K562 (cell line): ENCODE data around the gene USH1G. TPM values are rescaled to one million over a fixed set of nuclear protein-coding genes. Genes with fewer than 3 reads are reported as not detected.

ENCODE experiments used
- ATAC-seq: fragments of 200-7000 bp; cut with Tn5 transposase; 3 replicates; pipeline ENCODE4 v1.9.1; 2020; ENCODE audit warnings: moderate library complexity
- BruUV-seq: library from RNA; stranded (reverse); fragments of 400-500 nt; replicated peaks from 2 replicates; lab custom pipeline; 2021; lab: Mats Ljungman, UMichigan
- CTCF ChIA-PET: fragments of 300-600 bp; formaldehyde crosslinking; extraction: SDS; loops from one replicate; lab custom pipeline; 2021; ENCODE audit warnings: low intra/inter-chr PET ratio; lab: Yijun Ruan, JAX
- POLR2A ChIA-PET: fragments of 300-600, 350-650 bp; sonication (Branson Sonifier 250); formaldehyde crosslinking; extraction: SDS; loops from one replicate; lab custom pipeline; 2021; ENCODE audit warnings: antibody characterized with exemption, inconsistent platforms; lab: Yijun Ruan, JAX
- DNase-seq, 4 experiments: peaks; one replicate each; pipeline versions ENCODE4 v3.0.0 to v3.0.0-alpha.2; 2011 to 2018; ENCODE audit warnings: low spot score in 3 of 4, mixed read lengths in 3 of 4; ENCODE audit errors: extremely low read depth in 1 of 4
- FAIRE-seq: peaks from 2 replicates; lab custom pipeline; 2011; peaks lifted over from hg19 to GRCh38; lab: Jason Lieb, UNC
- H2AFZ ChIP-seq: 2 replicates; pipeline ENCODE4 v1.6.0; 2011; ENCODE audit warnings: low read depth, low read length, control low read depth, inconsistent platforms
- H3K27ac ChIP-seq: fragments of 200-600 bp; 3 replicates; pipeline ENCODE4 v1.8.0; 2011; ENCODE audit warnings: low read depth, mild to moderate bottlenecking, control low read depth, inconsistent platforms, low read length, moderate library complexity, mixed read lengths; ENCODE audit errors: extremely low read depth
- H3K27me3 ChIP-seq, 2 experiments: fragments of 300-600 bp in 1 of 2; 2 replicates in 1 of 2; 3 replicates in 1 of 2; pipeline versions ENCODE4 v1.6.0 to v1.8.0; 2011; ENCODE audit warnings: inconsistent platforms in 2 of 2, low read length in 2 of 2, mild to moderate bottlenecking in 1 of 2, mixed read lengths in 1 of 2, moderate library complexity in 1 of 2; ENCODE audit not compliant: control insufficient read depth in 2 of 2, insufficient read depth in 2 of 2
- H3K36me3 ChIP-seq: fragments of 300-600 bp; 3 replicates; pipeline ENCODE4 v1.8.0; 2011; ENCODE audit warnings: mild to moderate bottlenecking, low read length, inconsistent platforms; ENCODE audit not compliant: control insufficient read depth, insufficient read depth
- H3K4me1 ChIP-seq, 2 experiments: fragments of 200-600 bp in 1 of 2; replicated peaks in 1 of 2; 2 replicates in 1 of 2; 3 replicates in 1 of 2; pipeline versions ENCODE4 v1.5.1 to v1.8.0; 2011; ENCODE audit warnings: inconsistent platforms in 2 of 2, low read length in 2 of 2, mild to moderate bottlenecking in 1 of 2, mixed read lengths in 1 of 2, moderate library complexity in 1 of 2; ENCODE audit not compliant: control insufficient read depth in 2 of 2, insufficient read depth in 2 of 2
- H3K4me2 ChIP-seq: 2 replicates; pipeline ENCODE4 v1.6.1; 2011; ENCODE audit warnings: low read length, control low read depth, inconsistent platforms, mixed read lengths; ENCODE audit not compliant: insufficient read depth
- H3K4me3 ChIP-seq: fragments of 200-600 bp; sonication (generic), shearing (Covaris generic); 2 replicates; pipeline ENCODE4 v1.5.1; 2016; ENCODE audit warnings: control low read depth, inconsistent platforms
- H3K79me2 ChIP-seq: fragments of 200-600 bp; 3 replicates; pipeline ENCODE4 v1.8.0; 2011; ENCODE audit warnings: low read length, inconsistent platforms; ENCODE audit not compliant: control insufficient read depth, insufficient read depth
- H3K9ac ChIP-seq, 2 experiments: 2 replicates each; pipeline versions ENCODE4 v1.6.0 to v1.6.1; 2011; ENCODE audit warnings: low read depth in 2 of 2, low read length in 2 of 2, control low read depth in 1 of 2, inconsistent platforms in 1 of 2, mild to moderate bottlenecking in 1 of 2, mixed read lengths in 1 of 2; ENCODE audit not compliant: insufficient read depth in 1 of 2
- H3K9me1 ChIP-seq: one replicate; pipeline ENCODE4 v1.6.0; 2011; ENCODE audit warnings: inconsistent platforms, mild to moderate bottlenecking, low read length, moderate library complexity; ENCODE audit not compliant: control insufficient read depth, insufficient read depth
- H3K9me3 ChIP-seq: replicated peaks from 2 replicates; pipeline ENCODE4 v1.5.1; 2011; ENCODE audit warnings: low read depth, low read length, inconsistent platforms; ENCODE audit not compliant: control insufficient read depth, insufficient read depth
- H4K20me1 ChIP-seq: replicated peaks from 2 replicates; pipeline ENCODE4 v1.6.1; 2011; ENCODE audit warnings: low read length, inconsistent platforms, mixed read lengths; ENCODE audit not compliant: control insufficient read depth, insufficient read depth
- BCOR ChIP-seq: fragments of 450-650 bp; IDR thresholded peaks from 2 replicates; pipeline ENCODE4 v1.6.1; 2016
- BMI1 ChIP-seq: fragments of 150-350 bp; IDR thresholded peaks from 2 replicates; pipeline ENCODE4 v1.6.1; 2014; ENCODE audit warnings: low read length
- CBFB ChIP-seq: sonication (generic); formaldehyde crosslinking; IDR thresholded peaks from 2 replicates; pipeline ENCODE4 v1.4.0; 2020; ENCODE audit warnings: mild to moderate bottlenecking, missing genetic modification reagents
- DDX20 ChIP-seq: fragments of 450-650 bp; IDR thresholded peaks from 2 replicates; pipeline ENCODE4 v1.6.1; 2016; ENCODE audit warnings: missing genetic modification characterization, low read depth, mild to moderate bottlenecking, missing compliant biosample characterization, moderate library complexity
- ELF1 ChIP-seq: fragments of 200-800 bp; sonication (Bioruptor generic); IDR thresholded peaks from 2 replicates; pipeline ENCODE4 v1.6.1; 2016; ENCODE audit warnings: missing genetic modification characterization, missing compliant biosample characterization
- ESRRB ChIP-seq: fragments of 250-450 bp; sonication (Bioruptor Pico); IDR thresholded peaks from 2 replicates; pipeline ENCODE4 v1.5.0; 2020; ENCODE audit warnings: mild to moderate bottlenecking, moderate library complexity, borderline replicate concordance
- NR2C2 ChIP-seq, 2 experiments: fragments of 200-800 bp in 1 of 2; sonication (Bioruptor generic) in 1 of 2; sonication (generic) in 1 of 2; formaldehyde crosslinking in 1 of 2; IDR thresholded peaks; 2 replicates each; pipeline versions ENCODE4 v1.6.1 to v1.8.0; 2016 to 2022; ENCODE audit warnings: mild to moderate bottlenecking in 1 of 2, missing compliant biosample characterization in 1 of 2, missing genetic modification characterization in 1 of 2, missing genetic modification reagents in 1 of 2
- NR3C1 ChIP-seq: sonication (generic); formaldehyde crosslinking; IDR thresholded peaks from 2 replicates; pipeline ENCODE4 v1.8.1; 2022; ENCODE audit warnings: missing genetic modification reagents
- RBM25 ChIP-seq: fragments of 200-400 bp; formaldehyde crosslinking; IDR thresholded peaks from 2 replicates; pipeline ENCODE4 v1.6.1; 2018; ENCODE audit warnings: low read length, low read depth, moderate library complexity; ENCODE audit not compliant: severe bottlenecking
- SMC3 ChIP-seq: conservative IDR thresholded peaks from 2 replicates; pipeline ENCODE4 v1.6.1; 2011; ENCODE audit warnings: low read depth, low read length, improper control_type of control experiment; ENCODE audit not compliant: insufficient read depth
- SNRNP70 ChIP-seq: fragments of 200-400 bp; formaldehyde crosslinking; optimal IDR thresholded peaks from 2 replicates; pipeline ENCODE3; 2017; ENCODE audit warnings: low read depth, low read length
- ZKSCAN1 ChIP-seq: fragments of 150-350 bp; IDR thresholded peaks from 2 replicates; pipeline ENCODE4 v1.6.1; 2016; ENCODE audit warnings: low read depth, low read length
- ZNF57 ChIP-seq: fragments of 450-650 bp; formaldehyde crosslinking; IDR thresholded peaks from 2 replicates; pipeline ENCODE4 v1.4.0; 2020; ENCODE audit warnings: mild to moderate bottlenecking, moderate library complexity
- WGBS: fragments of 100-300 bp; shearing (Covaris generic); methylation state at CpG from one replicate; pipeline ENCODE4 v1.1.6; 2016; ENCODE audit warnings: low coverage, mixed read lengths; ENCODE audit not compliant: insufficient coverage; ENCODE audit errors: missing lambda C conversion rate; 5-methylcytosine and 5-hydroxymethylcytosine counted together
- in situ Hi-C: fragments of 300-500 bp; cut with MboI; formaldehyde crosslinking; loops from 4 replicates; pipeline ENCODE4 v1.15.0; 2018; ENCODE audit warnings: inconsistent platforms, mixed read lengths
- intact Hi-C: fragments of 100-400 bp; cut with micrococcal nuclease; formaldehyde crosslinking; loops from 2 replicates; pipeline ENCODE4 v1.14.2; 2022
- polyA plus RNA-seq, 8 experiments: library from polyadenylated mRNA; depleted of rRNA in 4 of 8; stranded (reverse) in 5 of 8; unstranded in 3 of 8; fragments of >200 nt; fragmentation: Nextera tagmentation in 2 of 8; fragmentation: Illumina TruSeq in 1 of 8; extraction: Ambion mirVana in 2 of 8; extraction: Trizol in 1 of 8; gene quantifications; 2 replicates each; pipeline versions ENCODE4 v1.2.1 to v1.2.3, GENCODE V29; 2011 to 2014; ENCODE audit warnings: inconsistent platforms in 1 of 8, missing spikeins in 1 of 8
- total RNA-seq, 7 experiments: library from RNA; depleted of rRNA in 6 of 7; stranded (reverse); fragments of >200 nt in 6 of 7; fragmentation: Illumina TruSeq in 2 of 7; extraction: Trizol in 2 of 7; gene quantifications; 2 replicates each; pipeline versions ENCODE4 v1.2.1 to v1.2.3, GENCODE V29; 2011 to 2021; ENCODE audit warnings: low replicate concordance in 1 of 7
- TF ChIP-seq, protein P1 (sequence below): fragments of 250-450 bp; sonication (Bioruptor Pico); IDR thresholded peaks from 2 replicates; pipeline ENCODE4 v1.8.0; 2021; ENCODE audit warnings: moderate library complexity, mild to moderate bottlenecking, inconsistent platforms

The USH1G gene
- total and polyA plus RNA-seq, 9 of the 15 experiments (the other 6 are each of a cell fraction or from before 2014, with no cell fraction given): 0.22 to 1.00 (median 0.64) TPM; not detected in 2

- in situ Hi-C loops: no loop called here
- H2AFZ ChIP-seq: no peak overlapping the region
- ATAC-seq (no peak), FAIRE-seq (no peak), DNase-seq (no peak)
- ChIA-PET CTCF (no interaction called here), POLR2A (no interaction called here)
- H3K4me2 ChIP-seq: no peak overlapping the region
- no peak overlapping the region for H3K9ac ChIP-seq
- H3K27ac ChIP-seq: no peak overlapping the region
- no TSS peak for BruUV-seq
- TF ChIP-seq ZKSCAN1 (0 out of 2 replicates have a peak, but pooled peaks have one; percentile 23), CBFB (CRISPR knock-in tag) (no peak)
- H3K27me3 ChIP-seq: peaks cover 25 to 58% of the 10 kb centered on the region in 2 experiments; a peak in 4 of 5 replicates
- WGBS: 1% methylated on average over 8 of the region's 8 CpGs
- H3K9me3 ChIP-seq: no peaks in the 10 kb centered on the region
- no peaks in the 10 kb centered on the region for H3K79me2 ChIP-seq
- no peaks in the 10 kb centered on the region for H3K9me1 ChIP-seq
- H4K20me1 ChIP-seq: 0 out of 2 replicates have a peak, but pooled peaks cover 11% of the 10 kb centered on the region
- no peak overlapping the region for H3K4me3 ChIP-seq
- H3K36me3 ChIP-seq: no peaks in the 10 kb centered on the region
- H3K4me1 ChIP-seq: no peaks in the 10 kb centered on the region; a peak in 1 of 5 replicates
- intact Hi-C loops: no loop called here
Observed at GRCh38 chr17:74900208-74900607, 22.8 kb downstream of the USH1G start.

GRCh38 chr17:74898376-74898946 lies 24.6 kb downstream of the USH1G start:
- ChIA-PET CTCF (no interaction called here), POLR2A (interaction anchor here (0.6 kb wide), 1 partner anchor 12 kb away, joined by 3 read pairs; no protein-coding TSS in a partner anchor)
- DNase-seq (no peak), FAIRE-seq (no peak), ATAC-seq (no peak)
- H3K4me2 ChIP-seq: no peak overlapping the region
- 6% methylated on average over 11 of the region's 11 CpGs for WGBS
- no peaks in the 10 kb centered on the region for H3K36me3 ChIP-seq
- H4K20me1 ChIP-seq: peaks cover 11% of the 10 kb centered on the region; the same call in 1 of the 2 replicates
- peaks cover 32 to 76% of the 10 kb centered on the region in 2 experiments; a peak in 4 of 5 replicates for H3K27me3 ChIP-seq
- H3K27ac ChIP-seq: no peak overlapping the region
- no peak overlapping the region for H3K4me3 ChIP-seq
- peak overlapping the region in 1 of 2 experiments; percentile 13; a peak in 2 of 4 replicates for H3K9ac ChIP-seq
- intact Hi-C loops (no loop called here), in situ Hi-C loops (no loop called here)
- H3K4me1 ChIP-seq: peaks cover 0 to 9% of the 10 kb centered on the region in 2 experiments; a peak in 2 of 5 replicates
- H3K9me3 ChIP-seq: no peaks in the 10 kb centered on the region
- BruUV-seq: no TSS peak
- no peaks in the 10 kb centered on the region for H3K9me1 ChIP-seq
- H2AFZ ChIP-seq: no peak overlapping the region
- no peaks in the 10 kb centered on the region for H3K79me2 ChIP-seq
- no peak for TF ChIP-seq SNRNP70
- TF ChIP-seq ZNF57 (CRISPR knock-in tag): no peak
- TF ChIP-seq, protein P1, sequence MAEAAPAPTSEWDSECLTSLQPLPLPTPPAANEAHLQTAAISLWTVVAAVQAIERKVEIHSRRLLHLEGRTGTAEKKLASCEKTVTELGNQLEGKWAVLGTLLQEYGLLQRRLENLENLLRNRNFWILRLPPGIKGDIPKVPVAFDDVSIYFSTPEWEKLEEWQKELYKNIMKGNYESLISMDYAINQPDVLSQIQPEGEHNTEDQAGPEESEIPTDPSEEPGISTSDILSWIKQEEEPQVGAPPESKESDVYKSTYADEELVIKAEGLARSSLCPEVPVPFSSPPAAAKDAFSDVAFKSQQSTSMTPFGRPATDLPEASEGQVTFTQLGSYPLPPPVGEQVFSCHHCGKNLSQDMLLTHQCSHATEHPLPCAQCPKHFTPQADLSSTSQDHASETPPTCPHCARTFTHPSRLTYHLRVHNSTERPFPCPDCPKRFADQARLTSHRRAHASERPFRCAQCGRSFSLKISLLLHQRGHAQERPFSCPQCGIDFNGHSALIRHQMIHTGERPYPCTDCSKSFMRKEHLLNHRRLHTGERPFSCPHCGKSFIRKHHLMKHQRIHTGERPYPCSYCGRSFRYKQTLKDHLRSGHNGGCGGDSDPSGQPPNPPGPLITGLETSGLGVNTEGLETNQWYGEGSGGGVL: no peak
- TF ChIP-seq BMI1: no peak
- peak; percentile 90 for TF ChIP-seq BCOR
- TF ChIP-seq NR2C2 (CRISPR knock-in tag; IDR thresholded peaks at IDR 0.05): no peak
- no peak for TF ChIP-seq NR2C2 (tag; IDR thresholded peaks at IDR 0.05)
- TF ChIP-seq ESRRB (CRISPR knock-in tag): no peak
- no peak for TF ChIP-seq ELF1 (tag)
- TF ChIP-seq SMC3: no peak
- no peak for TF ChIP-seq NR3C1 (CRISPR knock-in tag)
- TF ChIP-seq RBM25: peak; percentile 83
- TF ChIP-seq DDX20: no peak
